Vagina (tissue), 2 donors: Measurements from ENCODE around the gene RAF1.

Experiments
- CTCF ChIP-seq, 3 experiments: fragments of 450-650 bp in 2 of 3; fragments of 200-600 bp in 1 of 3; sonication (generic) in 1 of 3; IDR thresholded peaks; one replicate each; pipeline ENCODE4 v1.5.1; 2017 to 2019; ENCODE audit warnings: antibody characterized with exemption in 3 of 3, mild to moderate bottlenecking in 2 of 3, moderate library complexity in 2 of 3
- POLR2AphosphoS5 ChIP-seq, 2 donors: sonication (generic); formaldehyde crosslinking; IDR thresholded peaks; one replicate each; pipeline ENCODE4 v1.9.0; 2017; ENCODE audit warnings: antibody characterized with exemption in 2 of 2, mild to moderate bottlenecking in 2 of 2, low read depth in 1 of 2; ENCODE audit not compliant: insufficient read depth in 1 of 2

DNA sequence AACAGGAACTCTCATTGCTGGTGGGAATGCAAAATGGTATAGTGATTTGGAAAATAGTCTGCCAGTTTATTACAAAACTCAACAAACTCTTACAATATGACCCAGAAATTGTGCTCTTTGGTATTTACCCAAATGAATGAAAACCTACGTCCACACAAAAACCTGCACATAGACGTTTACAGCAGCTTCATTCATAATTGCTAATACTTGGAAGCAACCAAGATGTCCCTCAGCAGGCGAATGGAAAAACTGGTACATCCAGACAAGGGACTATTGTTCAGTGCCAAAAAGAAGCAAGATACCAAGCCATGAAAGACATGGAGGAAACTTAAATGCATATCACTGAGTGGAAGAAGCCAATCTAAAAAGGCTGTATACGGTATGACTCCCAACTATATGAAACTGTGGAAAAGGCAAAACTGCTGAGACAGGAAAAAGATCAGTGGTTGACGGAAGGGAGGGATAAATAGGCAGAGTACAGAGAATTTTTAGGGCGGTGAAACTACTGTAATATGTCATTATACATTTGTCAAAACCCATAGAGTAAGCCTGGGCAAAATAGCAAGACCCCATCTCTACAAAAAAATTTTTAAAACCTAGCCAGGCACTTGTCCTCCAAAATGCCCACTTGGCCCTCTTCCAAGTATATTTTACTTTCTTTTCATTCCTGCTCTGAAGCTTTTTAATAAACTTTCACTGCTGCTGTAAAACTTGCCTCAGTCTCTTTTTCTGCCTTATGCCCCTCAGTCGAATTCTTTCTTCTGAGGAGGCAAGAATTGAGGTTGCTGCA, 113.8 kb downstream of the RAF1 start:
- no peak for TF ChIP-seq CTCF (IDR thresholded peaks at IDR 0.05)
- TF ChIP-seq POLR2AphosphoS5 (IDR thresholded peaks at IDR 0.05; ENCODE audit: insufficient read depth in 1 of 2, low read depth in 1 of 2), result no peak
